ENCODE data around the gene GNG11. TPM values are rescaled to one million over a fixed set of nuclear protein-coding genes. Genes with fewer than 3 reads are reported as not detected.

GNG11 gene
- total and polyA plus RNA-seq, 2 donors (not counting 3 experiments of a cell fraction or from before 2014, with no cell fraction given) = 92.3 to 208 TPM

- no peak for FAIRE-seq
- BruUV-seq (replicated peaks) = no TSS peak
- Histone ChIP-seq H3K4me3 (replicated peaks in 1 of 3; ENCODE audit: insufficient read depth in 1 of 3, low read depth in 1 of 3, low read length in 3 of 3) (no peak overlapping the region), H3K4me1 (ENCODE audit: control insufficient read depth, extremely low read depth, insufficient read depth, low read length) (peaks cover 21% of the 10 kb centered on the region), H3K27me3 (ENCODE audit: control insufficient read depth in 2 of 2, insufficient read depth in 2 of 2, low read length in 2 of 2) (no peaks in the 10 kb centered on the region), H4K20me1 (replicated peaks; ENCODE audit: control insufficient read depth, extremely low read depth, insufficient read depth, low read length) (peaks cover 5% of the 10 kb centered on the region), H3K9ac (replicated peaks; ENCODE audit: extremely low read depth, insufficient read depth, low read length) (no peak overlapping the region), H3K79me2 (ENCODE audit: control insufficient read depth, insufficient read depth, low read length) (peaks cover 38% of the 10 kb centered on the region), H3K9me3 (replicated peaks; ENCODE audit: control insufficient read depth, insufficient read depth, low read length) (no peaks in the 10 kb centered on the region), H3K9me1 (replicated peaks; ENCODE audit: control insufficient read depth, extremely low read depth, insufficient read depth, low read length) (no peaks in the 10 kb centered on the region), H2AFZ (ENCODE audit: low read depth, low read length) (no peak overlapping the region), H3K27ac (ENCODE audit: insufficient read depth, low read depth, low read length) (no peak overlapping the region), H3K4me2 (ENCODE audit: insufficient read depth, low read length) (no peak overlapping the region), H3K36me3 (ENCODE audit: control insufficient read depth in 2 of 2, extremely low read depth in 1 of 2, insufficient read depth in 2 of 2, low read length in 2 of 2) (peaks cover 10 to 11% of the 10 kb centered on the region in 2 experiments)
- DNase-seq (ENCODE audit: low read depth, low spot score) = no peak
- TF ChIP-seq, protein P1, sequence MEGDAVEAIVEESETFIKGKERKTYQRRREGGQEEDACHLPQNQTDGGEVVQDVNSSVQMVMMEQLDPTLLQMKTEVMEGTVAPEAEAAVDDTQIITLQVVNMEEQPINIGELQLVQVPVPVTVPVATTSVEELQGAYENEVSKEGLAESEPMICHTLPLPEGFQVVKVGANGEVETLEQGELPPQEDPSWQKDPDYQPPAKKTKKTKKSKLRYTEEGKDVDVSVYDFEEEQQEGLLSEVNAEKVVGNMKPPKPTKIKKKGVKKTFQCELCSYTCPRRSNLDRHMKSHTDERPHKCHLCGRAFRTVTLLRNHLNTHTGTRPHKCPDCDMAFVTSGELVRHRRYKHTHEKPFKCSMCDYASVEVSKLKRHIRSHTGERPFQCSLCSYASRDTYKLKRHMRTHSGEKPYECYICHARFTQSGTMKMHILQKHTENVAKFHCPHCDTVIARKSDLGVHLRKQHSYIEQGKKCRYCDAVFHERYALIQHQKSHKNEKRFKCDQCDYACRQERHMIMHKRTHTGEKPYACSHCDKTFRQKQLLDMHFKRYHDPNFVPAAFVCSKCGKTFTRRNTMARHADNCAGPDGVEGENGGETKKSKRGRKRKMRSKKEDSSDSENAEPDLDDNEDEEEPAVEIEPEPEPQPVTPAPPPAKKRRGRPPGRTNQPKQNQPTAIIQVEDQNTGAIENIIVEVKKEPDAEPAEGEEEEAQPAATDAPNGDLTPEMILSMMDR (IDR thresholded peaks at IDR 0.05; ENCODE audit: extremely low read depth in 1 of 2, insufficient read depth in 1 of 2, low read depth in 1 of 2, low read length in 2 of 2) = no peak
- TF ChIP-seq FOS (IDR thresholded peaks at IDR 0.05; ENCODE audit: borderline replicate concordance, insufficient read depth, low read length) (no peak), MYC (IDR thresholded peaks at IDR 0.05; ENCODE audit: low read depth, low read length) (no peak), GATA2 (IDR thresholded peaks at IDR 0.05; ENCODE audit: insufficient read depth, insufficient read length, low read depth, low read length) (no peak), POLR2A (IDR thresholded peaks at IDR 0.05; ENCODE audit: low read depth, low read length) (no peak), POLR2AphosphoS5 (IDR thresholded peaks at IDR 0.05; ENCODE audit: insufficient read depth, low read depth, low read length) (no peak), JUN (IDR thresholded peaks at IDR 0.05; ENCODE audit: borderline replicate concordance, insufficient read depth, insufficient read length, low read depth) (no peak), EZH2 (IDR thresholded peaks at IDR 0.05; ENCODE audit: borderline replicate concordance, low read depth, low read length, severe bottlenecking) (no peak)
- TF ChIP-seq, protein P2, sequence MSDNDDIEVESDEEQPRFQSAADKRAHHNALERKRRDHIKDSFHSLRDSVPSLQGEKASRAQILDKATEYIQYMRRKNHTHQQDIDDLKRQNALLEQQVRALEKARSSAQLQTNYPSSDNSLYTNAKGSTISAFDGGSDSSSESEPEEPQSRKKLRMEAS (IDR thresholded peaks at IDR 0.05; ENCODE audit: insufficient read depth, insufficient read length) = no peak
- intact Hi-C loops (cut with micrococcal nuclease) = no loop called here
- ChIA-PET POLR2A (no interaction called here), CTCF (interaction anchor here (0.8 to 2.1 kb wide), 4 partner anchors 13 to 159 kb away, joined by 3 to 7 read pairs (median 4); no protein-coding TSS in a partner anchor)
- dilution Hi-C loops (cut with MboI; ENCODE audit: extremely low pct_ligation_motif_present, low sequenced_read_pairs) = no loop called here
Observed at GRCh38 chr7:93927585-93927984, 6.0 kb downstream of the GNG11 start.
